Measurements from ENCODE around the gene SEC14L2.
A peak's percentile ranks its signal among the peaks of the same experiment; 100 is the strongest.
"Not testable (repeated sequence)": the region's sequence is repeated elsewhere in the genome, so short reads cannot be mapped to it uniquely, and the experiment has no call there.

The SEC14L2 gene

DNA sequence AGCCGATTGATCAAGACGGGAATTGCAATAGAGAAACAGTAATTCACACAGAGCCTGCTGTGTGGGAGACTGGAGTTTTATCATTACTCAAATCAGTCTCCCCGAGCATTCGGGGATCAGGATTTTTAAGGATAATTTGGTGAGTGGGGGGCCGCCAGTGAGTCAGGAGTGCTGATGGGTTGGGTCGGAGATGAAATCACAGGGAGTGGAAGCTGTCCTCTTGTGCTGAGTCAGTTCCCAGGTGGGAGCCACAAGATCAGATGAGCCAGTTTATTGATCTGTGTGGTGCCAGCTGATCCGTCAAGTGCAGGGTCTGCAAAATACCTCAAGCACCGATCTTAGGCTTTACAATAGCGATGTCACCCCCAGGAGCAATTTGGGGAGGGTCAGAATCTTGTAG is 44.3 kb downstream of the SEC14L2 start:
- DNase-seq (ENCODE audit: low read depth, low spot score) = no peak

DNA sequence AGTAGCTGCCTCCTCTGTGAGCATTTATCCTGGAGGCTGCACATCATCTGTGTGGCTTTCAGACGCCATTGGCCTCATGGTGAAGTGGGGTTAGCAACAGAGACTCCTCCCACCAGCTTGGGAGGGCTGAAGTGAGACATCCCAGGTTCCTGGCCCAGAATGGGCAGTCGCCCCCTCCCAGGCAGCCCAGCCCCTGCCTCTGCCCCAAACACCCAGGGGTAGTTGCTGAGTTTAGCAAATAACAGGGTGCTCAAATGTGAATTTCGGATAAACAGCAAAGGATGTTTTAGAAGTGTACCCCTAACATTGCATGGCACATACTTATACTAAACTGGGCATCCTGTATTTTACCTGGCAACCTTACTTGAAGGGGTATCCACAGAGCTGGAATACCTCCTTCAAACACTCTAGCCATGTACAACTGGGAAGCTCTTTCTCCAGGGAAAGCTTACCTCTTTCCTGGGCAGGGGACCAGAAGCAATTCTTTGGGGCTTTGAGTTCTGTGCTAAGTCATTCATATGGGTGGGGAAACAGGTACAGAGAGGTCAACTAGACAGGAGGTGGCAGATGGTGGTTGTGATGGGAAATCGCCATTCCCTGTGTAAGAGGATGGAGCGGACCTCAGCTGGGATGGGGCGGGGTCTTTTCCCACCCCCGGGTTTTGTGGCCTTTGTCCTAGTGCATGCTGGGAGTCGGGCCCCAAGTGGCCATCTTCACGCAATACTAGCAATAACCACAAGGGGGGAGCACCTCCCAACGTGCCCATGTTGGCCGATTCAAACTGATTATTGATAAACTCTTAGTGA is 48.0 kb downstream of the SEC14L2 start:
- DNase-seq (ENCODE audit: low read depth, low spot score) = peak; percentile 59
- H3K4me3 ChIP-seq (ENCODE audit: low read length) = no peak overlapping the region

More for the DNA sequence above, 44.3 kb downstream of the SEC14L2 start:
- H3K4me3 ChIP-seq (ENCODE audit: low read length) = no peak overlapping the region

DNA sequence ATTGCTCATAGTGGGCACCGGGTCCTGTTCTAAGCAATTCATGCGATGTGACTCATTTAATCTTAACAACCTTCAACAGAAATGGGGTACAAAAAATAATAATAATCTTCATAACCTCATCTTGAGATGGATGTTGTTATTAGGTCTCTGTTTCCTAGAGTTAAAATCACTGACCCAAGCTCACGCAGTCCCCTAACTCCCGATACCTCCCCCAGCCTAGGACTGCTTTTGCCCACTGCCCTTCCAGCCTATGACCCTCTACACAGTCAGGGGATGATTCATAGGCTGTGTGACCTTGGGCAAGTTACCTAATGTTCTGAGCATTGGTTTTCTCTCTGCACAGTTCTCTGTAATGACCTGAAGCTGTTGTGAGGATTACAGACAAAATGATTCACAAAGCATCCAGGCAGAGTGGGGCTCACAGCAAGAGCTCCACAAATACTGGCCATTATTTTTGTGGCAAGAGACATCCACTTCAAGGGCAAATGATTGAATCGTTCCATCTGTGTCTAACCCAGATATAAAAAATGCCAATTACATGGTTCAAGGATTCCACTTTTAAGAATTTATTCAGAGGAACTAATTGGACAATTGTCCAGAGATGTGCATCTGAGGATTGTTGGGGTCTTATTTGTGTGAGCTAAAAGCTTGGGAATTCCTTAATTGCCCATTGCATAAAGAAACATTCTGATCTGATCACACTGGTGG is 48.8 kb downstream of the SEC14L2 start:
- DNase-seq (ENCODE audit: low read depth, low spot score) = no peak
- no peak overlapping the region for H3K4me3 ChIP-seq (ENCODE audit: low read length)

DNA sequence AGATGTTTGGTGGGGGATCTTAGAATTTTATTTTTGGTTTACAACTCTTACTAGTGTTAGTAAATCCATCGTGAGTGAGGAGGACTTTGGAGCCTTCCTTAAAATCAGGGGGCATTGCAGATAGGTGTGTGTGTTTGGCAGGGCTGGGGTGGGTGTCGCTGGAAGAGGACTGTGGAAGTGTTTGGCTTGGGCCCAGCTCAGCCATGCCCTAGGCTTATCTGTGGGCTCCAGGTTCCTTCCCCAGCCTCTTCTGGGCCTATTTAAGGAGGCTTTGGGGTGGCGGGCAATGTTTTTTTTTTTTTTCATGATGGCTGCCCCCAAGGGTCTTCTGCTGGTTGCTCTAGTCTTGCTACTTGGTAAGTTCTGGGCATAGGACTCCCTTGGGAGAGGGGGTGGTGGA is 50.8 kb downstream of the SEC14L2 start:
- no peak overlapping the region for H3K4me3 ChIP-seq (ENCODE audit: low read length)
- no peak for DNase-seq (ENCODE audit: low read depth, low spot score)

DNA sequence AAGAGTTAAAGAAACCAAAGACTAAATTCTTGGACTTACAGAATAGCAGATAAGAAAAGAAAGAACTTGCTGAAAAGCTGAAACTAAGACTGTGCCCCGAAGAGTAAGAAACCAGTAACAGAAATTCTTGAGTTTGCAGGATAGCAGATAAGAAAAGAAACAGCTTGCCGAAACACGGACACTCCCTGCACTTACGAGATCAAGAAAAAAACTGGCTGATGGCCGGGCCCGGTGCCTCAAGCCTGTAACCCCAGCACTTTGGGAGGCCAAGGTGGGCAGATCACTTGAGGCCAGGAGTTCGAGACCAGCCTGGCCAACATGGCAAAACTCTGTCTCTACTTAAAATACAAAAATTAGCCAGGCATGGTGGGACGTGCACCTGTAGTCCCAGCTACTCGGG is 54.7 kb downstream of the SEC14L2 start:
- not testable (repeated sequence) for DNase-seq (ENCODE audit: low read depth, low spot score)

DNA sequence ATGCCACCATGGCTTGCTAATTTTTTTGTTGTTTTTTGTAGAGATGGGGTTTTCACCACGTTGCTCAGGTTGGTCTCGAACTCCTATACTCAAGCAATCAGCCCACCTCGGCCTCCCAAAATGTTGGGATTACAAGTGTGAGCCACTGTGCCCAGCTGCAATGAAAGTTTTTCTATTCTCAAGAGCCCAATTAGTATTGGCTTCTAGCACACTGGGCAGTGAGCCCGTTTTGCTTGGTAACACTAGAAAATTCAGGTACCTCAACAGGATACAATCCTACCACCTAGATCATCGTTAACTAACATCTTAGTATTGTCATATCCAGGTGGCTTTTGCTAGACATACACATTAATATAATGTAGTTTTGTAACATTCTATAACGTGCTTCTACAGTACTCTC is 56.0 kb downstream of the SEC14L2 start:
- H3K4me3 ChIP-seq (ENCODE audit: low read length) = no peak overlapping the region
- no peak for DNase-seq (ENCODE audit: low read depth, low spot score)

More for the DNA sequence above, 54.7 kb downstream of the SEC14L2 start:
- H3K4me3 ChIP-seq (ENCODE audit: low read length) = not testable (repeated sequence)

DNA sequence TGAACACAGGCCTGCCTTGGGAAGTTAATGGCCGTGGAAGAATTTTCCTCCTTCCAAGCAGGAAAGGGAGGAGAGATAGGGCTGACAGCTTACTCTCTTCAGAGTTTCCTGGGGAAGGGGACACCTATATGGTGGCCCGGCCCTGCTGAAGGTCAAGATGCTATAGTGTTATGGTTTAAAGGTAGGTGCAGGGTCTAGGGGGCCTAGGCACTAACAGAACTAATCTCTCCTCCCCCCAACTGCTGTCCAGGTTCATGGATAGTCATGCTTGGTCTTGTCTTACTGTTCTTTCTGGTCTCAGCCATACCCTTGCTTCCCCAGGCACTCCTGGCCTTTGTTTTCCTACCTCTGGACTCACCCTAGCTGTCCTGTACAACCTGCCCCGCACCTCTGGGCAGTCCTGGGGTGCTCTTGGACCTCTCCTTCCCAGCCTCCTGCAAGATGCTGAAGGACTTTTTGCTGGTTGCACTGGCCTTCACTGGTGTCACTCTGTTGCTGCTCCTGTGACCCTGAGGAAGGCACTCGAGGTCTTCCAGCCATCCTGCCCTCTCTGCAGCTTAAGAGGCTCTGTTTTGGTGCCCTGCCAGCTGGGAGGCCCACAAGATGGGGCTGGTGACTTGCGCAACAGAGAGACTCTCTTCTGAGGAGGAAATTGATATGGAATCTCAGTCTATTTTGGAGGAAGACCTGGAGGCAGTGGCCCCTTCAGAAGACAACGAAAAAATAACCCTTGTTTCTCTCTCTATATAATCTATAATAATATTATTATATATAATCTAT is 57.1 kb downstream of the SEC14L2 start:
- no peak overlapping the region for H3K4me3 ChIP-seq (ENCODE audit: low read length)
- no peak for DNase-seq (ENCODE audit: low read depth, low spot score)

DNA sequence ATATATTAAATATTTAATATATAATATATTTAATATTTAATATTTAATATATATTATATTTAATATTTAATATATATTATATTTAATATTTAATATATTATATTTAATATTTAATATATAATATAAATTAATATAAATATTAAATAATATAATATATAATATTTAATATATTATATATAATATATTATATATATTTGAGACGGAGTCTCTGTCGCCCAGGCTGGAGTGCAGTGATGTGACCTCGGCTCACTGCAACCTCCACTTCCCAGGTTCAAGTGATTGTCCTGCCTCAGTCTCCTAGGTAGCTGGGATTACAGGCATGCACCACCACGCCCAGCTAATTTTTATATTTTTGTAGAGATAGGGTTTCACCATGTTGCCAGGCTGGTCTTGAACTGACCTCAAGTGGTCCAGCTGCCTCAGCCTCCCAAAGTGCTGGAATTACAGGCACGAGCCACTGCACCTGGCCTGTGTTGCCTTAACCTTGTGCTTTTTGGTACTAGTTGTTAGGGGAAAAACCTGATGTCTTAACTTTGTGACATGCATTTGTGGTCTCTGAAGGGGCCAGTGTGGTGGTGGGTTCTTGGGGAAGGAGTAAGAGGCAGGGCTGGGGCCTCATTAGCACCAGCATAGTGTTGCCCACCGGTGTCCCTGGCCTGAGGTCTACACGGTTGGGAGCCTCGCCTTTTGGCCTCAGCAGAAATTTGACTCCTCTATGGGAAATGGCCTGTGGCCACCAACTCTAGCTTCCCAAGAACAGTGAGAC is 58.4 kb downstream of the SEC14L2 start:
- no peak for DNase-seq (ENCODE audit: low read depth, low spot score)
- no peak overlapping the region for H3K4me3 ChIP-seq (ENCODE audit: low read length)

DNA sequence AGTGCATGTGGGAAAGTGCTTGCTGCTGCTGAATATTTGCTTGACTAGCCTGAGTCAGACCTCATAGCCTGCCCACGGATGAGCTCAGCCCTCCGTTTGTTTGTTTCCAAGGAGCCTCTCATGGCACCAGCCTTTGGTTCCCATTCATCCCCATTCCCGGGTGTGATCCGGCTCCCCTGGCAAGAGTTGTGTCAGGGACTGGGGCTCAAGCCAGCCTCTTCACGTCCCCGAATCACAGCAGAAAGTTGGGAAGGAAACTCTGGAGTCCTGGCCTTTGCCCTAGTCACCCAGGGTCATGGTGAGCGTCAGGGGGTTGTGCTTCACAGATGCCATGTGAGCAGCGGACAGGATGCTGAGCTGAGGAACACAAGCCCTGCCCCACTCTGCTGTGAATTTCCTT is 61.2 kb downstream of the SEC14L2 start:
- H3K4me3 ChIP-seq (ENCODE audit: low read length) = no peak overlapping the region
- DNase-seq (ENCODE audit: low read depth, low spot score) = no peak

DNA sequence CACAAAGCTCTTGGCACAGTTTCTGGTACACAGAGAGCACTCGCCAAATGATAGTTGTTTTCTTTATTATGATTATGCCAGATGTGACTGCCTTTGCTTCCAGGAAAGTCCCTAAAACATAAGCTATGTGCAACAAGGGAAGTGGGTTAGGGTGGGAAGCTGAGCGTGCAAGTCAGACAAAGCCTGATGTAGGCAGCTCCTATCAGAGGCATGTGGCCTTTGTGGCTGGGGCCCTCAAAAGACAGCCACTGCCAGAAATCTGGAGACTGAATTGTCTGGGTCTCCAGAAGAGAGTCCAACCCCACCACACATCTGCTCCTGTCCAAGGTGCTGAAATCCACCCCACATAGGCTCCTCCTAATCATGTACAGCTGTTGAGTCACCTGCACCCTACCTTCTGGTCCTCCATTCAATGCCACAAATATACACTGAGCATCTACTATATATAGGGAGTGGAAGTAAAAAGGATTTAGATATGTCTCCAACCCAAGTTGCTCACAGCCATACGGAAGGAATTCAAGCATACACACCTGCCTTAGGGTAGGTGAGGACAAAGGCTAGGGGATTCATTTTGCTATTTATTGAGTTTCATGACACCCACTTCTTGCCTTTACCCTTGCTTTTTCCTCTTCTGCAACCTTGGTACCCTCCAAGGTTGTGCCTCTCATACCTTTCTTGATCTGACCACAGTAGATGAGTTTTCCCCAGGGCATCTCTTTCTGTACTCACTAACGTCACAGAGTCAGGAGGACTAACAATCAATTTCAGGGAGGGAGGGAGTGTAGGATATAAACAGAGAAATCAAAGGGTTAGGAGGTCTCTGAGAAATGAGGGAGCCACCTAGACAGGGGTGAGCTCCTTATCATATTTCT is 62.6 kb downstream of the SEC14L2 start:
- DNase-seq (ENCODE audit: low read depth, low spot score) = peak; percentile 42

DNA sequence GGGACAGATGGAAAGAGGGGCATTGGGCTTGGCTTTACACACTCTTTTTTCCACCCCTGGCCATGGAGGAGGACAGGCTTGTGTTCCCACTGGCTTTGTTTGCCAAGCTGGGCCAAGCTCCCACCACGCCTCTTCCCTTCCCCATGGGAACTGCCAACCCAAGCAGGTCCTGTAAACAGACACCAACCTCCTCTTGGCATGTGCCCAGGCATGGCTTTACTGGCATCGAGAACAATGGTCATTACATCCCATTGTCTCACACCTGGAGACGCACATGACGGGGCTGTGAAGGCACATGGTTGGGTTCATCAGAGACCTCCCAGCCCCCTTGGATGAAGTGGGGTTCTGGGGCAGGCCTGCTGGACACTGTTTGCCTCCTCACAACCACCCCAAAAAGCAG is 63.3 kb downstream of the SEC14L2 start:
- no peak overlapping the region for H3K4me3 ChIP-seq (ENCODE audit: low read length)
- DNase-seq (ENCODE audit: low read depth, low spot score) = no peak

More for the DNA sequence above, 62.6 kb downstream of the SEC14L2 start:
- H3K4me3 ChIP-seq (ENCODE audit: low read length) = no peak overlapping the region

DNA sequence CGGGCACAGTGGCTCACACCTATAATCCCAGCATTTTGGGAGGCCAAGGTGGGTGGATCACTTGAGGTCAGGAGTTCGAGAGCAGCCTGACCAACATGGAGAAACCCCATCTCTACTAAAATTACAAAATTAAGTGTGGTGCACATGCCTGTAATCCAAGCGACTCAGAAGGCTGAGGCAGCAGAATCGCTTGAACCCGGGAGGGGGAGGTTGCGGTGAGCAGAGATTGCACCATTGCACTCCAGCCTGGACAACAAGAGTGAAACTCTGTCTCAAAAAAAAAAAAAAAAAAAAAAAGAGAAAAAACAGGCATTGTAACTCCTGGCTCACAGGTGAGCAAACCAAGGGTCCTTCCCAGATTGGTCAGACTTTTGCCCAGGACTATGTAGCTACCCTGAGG is 63.7 kb downstream of the SEC14L2 start:
- not testable (repeated sequence) for H3K4me3 ChIP-seq (ENCODE audit: low read length); DNase-seq (ENCODE audit: low read depth, low spot score)

DNA sequence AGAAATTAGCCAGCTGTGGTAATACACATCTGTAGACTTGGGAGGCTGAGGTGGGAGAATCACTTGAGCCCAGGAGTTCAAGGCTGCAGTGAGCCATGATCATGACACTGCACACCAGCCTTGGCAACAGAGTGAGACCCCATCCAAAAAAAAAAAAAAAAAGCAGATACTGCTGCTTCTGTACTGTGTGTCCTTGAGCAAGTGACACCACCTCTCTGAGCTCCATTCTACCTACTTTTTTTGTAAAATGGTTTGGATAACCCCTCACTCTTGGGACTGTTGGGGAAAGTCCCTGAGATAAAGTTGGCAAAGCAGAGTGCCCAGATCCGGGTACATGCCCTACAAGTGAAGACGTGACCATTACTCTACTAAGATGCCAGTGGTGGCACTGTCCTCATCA is 72.3 kb downstream of the SEC14L2 start:
- DNase-seq (ENCODE audit: low read depth, low spot score) = no peak
- H3K4me3 ChIP-seq (ENCODE audit: low read length) = no peak overlapping the region

DNA sequence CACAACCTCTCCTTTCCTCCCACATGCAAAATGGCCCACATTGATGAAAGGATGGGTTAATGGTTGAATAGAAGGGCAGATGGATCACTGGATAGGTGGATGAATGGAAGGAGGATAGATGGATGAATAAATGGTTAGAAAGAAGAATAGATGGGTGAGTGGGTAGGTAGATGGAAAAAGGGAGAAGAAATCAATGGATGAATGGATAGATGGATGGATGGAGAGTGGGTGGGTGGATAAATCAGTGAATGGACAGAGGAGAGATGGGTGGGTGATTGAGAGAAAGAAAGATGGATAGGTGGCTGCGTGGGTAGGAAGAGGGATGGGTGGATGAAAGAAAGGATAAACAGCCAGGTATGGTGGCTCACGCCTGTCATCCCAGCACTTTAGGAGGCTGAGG is 73.8 kb downstream of the SEC14L2 start:
- H3K4me3 ChIP-seq (ENCODE audit: low read length) = no peak overlapping the region
- no peak for DNase-seq (ENCODE audit: low read depth, low spot score)

DNA sequence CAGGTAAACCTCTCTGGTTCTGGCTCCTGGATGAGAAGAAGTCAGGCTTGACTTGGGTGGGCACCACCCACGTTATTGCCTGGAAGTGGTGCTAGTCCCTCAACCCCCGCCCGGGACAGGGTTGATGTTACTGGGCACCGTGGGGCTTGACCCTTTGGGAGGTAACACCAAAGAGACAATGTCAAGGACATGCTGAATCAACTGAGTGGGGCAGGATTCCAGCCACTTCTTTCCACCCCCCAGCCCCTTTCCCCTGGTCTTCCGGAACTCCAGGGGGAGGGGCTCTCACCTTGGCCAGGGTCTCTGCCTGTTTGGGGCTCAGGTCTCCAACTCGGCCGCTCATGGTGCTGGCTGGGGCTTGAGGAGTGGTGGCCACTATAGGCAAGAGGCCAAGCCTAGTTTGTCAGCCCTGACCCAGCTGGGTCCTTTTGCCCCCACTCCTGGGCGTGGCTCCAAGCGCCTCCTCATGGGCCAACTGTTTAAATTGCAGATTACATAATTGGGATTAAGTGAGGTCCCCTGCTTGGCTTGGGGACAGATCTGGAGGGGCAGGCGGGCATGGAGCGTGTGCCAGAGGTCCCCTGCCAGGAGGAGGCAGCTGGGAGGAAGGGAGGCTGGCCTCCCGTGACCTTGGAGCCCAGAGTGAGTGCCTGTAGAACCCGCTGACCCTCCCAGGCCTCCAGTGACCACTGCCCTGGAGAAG is 74.9 kb downstream of the SEC14L2 start, which contains the start of gene SEC14L3:
Gene SEC14L3, minus strand, starts transcription at position 402 of the 703 bp plus-strand sequence. Its CDS starts 59 bp downstream, at position 343.
- no peak within 1 kb of the TSS for H3K4me3 ChIP-seq (ENCODE audit: low read length)
- no peak for DNase-seq (ENCODE audit: low read depth, low spot score)

DNA sequence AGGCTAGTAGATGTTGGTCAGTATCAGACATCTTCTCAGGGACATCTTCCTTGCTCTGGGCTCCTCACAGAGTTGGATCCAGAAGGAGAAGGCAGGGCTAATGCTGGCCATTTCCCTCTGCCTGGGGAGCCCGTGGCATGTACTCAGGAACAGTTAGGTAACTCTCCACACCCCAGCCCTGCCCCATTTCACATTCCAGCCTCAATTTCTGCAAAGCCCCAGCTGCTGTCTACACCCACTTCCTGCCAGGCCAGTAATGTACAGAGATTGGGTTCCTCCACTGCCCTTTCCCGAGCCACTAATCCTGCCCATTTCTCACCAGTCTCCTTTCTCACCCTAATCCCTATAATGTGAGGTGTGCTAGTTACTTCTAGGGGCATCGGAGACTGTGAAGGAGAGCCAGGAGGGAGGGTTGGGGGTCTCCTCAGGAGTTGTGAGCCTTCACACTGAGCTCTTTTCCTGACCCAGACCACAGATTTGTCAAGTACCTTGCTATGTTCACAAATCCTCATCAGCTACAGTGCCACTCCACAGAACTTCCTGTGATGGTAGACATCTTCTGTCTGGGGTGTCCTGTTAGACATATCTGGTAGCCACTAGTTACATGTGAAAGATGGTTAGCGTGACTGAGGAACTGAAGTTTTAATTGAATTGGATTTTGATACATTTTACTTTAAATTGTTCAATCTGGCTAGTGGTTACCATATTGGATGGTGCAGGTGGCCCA is 76.3 kb downstream of the SEC14L2 start:
- DNase-seq (ENCODE audit: low read depth, low spot score) = no peak
- no peak overlapping the region for H3K4me3 ChIP-seq (ENCODE audit: low read length)

DNA sequence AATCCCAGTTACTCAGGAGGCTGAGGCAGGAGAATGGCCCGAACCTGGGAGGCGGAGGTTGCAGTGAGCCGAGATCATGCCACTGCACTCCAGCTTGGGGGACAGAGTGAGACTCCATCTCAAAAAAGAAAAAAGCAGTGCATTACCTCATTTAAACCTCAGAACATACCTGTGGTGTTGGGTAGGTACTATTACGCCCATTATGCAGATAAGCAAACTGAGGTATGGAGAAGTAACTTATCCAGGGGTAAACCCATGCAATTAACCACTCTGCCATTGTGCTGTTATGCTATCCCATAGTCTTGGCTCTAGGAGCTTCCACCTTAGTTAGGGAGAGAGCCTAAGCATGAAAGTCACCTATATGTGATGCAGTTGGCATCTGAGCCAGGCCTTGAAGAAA is 77.3 kb downstream of the SEC14L2 start:
- no peak for DNase-seq (ENCODE audit: low read depth, low spot score)
- H3K4me3 ChIP-seq (ENCODE audit: low read length) = no peak overlapping the region

Measured in Jurkat, Clone E6-1 (cell line).